HepG2 (cell line): ENCODE results near the gene CCL19. TPM values are rescaled to one million over a fixed set of nuclear protein-coding genes. Genes with fewer than 3 reads are reported as not detected.

Experiments
- ATAC-seq: fragments of 200-7000 bp; cut with Tn5 transposase; 3 replicates; pipeline ENCODE4 v1.9.1; 2020; ENCODE audit warnings: mild to moderate bottlenecking, moderate library complexity
- BruUV-seq: library from RNA; stranded (reverse); fragments of 400-500 nt; replicated peaks from 2 replicates; lab custom pipeline; 2021; lab: Mats Ljungman, UMichigan
- CTCF ChIA-PET: fragments of 300-600 bp; formaldehyde crosslinking; extraction: SDS; loops from one replicate; lab custom pipeline; 2021; ENCODE audit warnings: low total read pairs, inconsistent platforms, low intra/inter-chr PET ratio; lab: Yijun Ruan, JAX
- POLR2A ChIA-PET: fragments of 350-600 bp; sonication (Branson Sonifier 250); formaldehyde crosslinking; loops from one replicate; lab custom pipeline; 2020; ENCODE audit warnings: antibody characterized with exemption, inconsistent platforms; lab: Yijun Ruan, JAX
- DNase-seq: peaks from one replicate; pipeline ENCODE4 v3.0.0-alpha.2; 2015; ENCODE audit warnings: low spot score
- FAIRE-seq: peaks from 3 replicates; lab custom pipeline; 2011; peaks lifted over from hg19 to GRCh38; lab: Jason Lieb, UNC
- H2AFZ ChIP-seq: one replicate; pipeline ENCODE4 v1.6.1; 2011; ENCODE audit warnings: low read length, inconsistent platforms
- H3K27ac ChIP-seq: fragments of 300-600 bp; 3 replicates; pipeline ENCODE4 v1.8.0; 2011; ENCODE audit warnings: mixed run types, mild to moderate bottlenecking, mixed read lengths, low read length, inconsistent platforms; ENCODE audit not compliant: insufficient read depth; ENCODE audit errors: extremely low read length
- H3K27me3 ChIP-seq, 2 experiments: fragments of 200-600 bp in 1 of 2; 2 replicates in 1 of 2; 3 replicates in 1 of 2; pipeline versions ENCODE4 v1.6.0 to v1.8.0; 2011; ENCODE audit warnings: low read length in 2 of 2, mild to moderate bottlenecking in 2 of 2, moderate library complexity in 2 of 2, inconsistent platforms in 1 of 2; ENCODE audit not compliant: insufficient read depth in 2 of 2, control insufficient read depth in 1 of 2
- H3K36me3 ChIP-seq, 2 experiments: fragments of 200-600 bp in 1 of 2; replicated peaks in 1 of 2; 2 replicates in 1 of 2; 3 replicates in 1 of 2; pipeline versions ENCODE4 v1.5.1 to v1.8.0; 2011; ENCODE audit warnings: low read length in 2 of 2, inconsistent platforms in 1 of 2; ENCODE audit not compliant: insufficient read depth in 2 of 2, control insufficient read depth in 1 of 2
- H3K4me1 ChIP-seq: 2 replicates; pipeline ENCODE4 v1.5.1; 2012; ENCODE audit warnings: low read length, inconsistent platforms; ENCODE audit not compliant: insufficient read depth
- H3K4me2 ChIP-seq: 2 replicates; pipeline ENCODE4 v1.6.0; 2011; ENCODE audit warnings: low read depth, low read length, inconsistent platforms
- H3K4me3 ChIP-seq, 3 experiments: fragments of 200-600 bp in 1 of 3; sonication (generic), shearing (Covaris generic) in 1 of 3; replicated peaks in 1 of 3; 2 replicates each; pipeline ENCODE4 v1.5.1; 2011 to 2016; ENCODE audit warnings: low read length in 3 of 3, inconsistent platforms in 2 of 3, low read depth in 2 of 3, mild to moderate bottlenecking in 2 of 3, control low read depth in 1 of 3, mixed read lengths in 1 of 3; ENCODE audit not compliant: insufficient read depth in 1 of 3
- H3K79me2 ChIP-seq: one replicate; pipeline ENCODE4 v1.6.1; 2011; ENCODE audit warnings: low read length, inconsistent platforms; ENCODE audit not compliant: insufficient read depth
- H3K9ac ChIP-seq: 2 replicates; pipeline ENCODE4 v1.6.0; 2011; ENCODE audit warnings: mild to moderate bottlenecking, low read depth, low read length, inconsistent platforms; ENCODE audit not compliant: insufficient read depth
- H3K9me3 ChIP-seq: 2 replicates; pipeline ENCODE4 v1.5.1; 2012; ENCODE audit warnings: mild to moderate bottlenecking, low read length
- H4K20me1 ChIP-seq: 2 replicates; pipeline ENCODE4 v1.6.0; 2011; ENCODE audit warnings: inconsistent platforms, mild to moderate bottlenecking, low read length, moderate library complexity; ENCODE audit not compliant: insufficient read depth
- CEBPB ChIP-seq: IDR thresholded peaks from 2 replicates; pipeline ENCODE4 v1.6.1; 2011; ENCODE audit warnings: low read depth, low read length, improper control_type of control experiment, borderline replicate concordance
- KDM5B ChIP-seq: sonication (generic); formaldehyde crosslinking; IDR thresholded peaks from 2 replicates; pipeline ENCODE4 v1.4.0; 2020; ENCODE audit warnings: missing genetic modification reagents, mild to moderate bottlenecking, borderline replicate concordance
- MYC ChIP-seq: sonication (generic); formaldehyde crosslinking; IDR thresholded peaks from 2 replicates; pipeline ENCODE4 v1.9.0; 2021; ENCODE audit warnings: missing genetic modification reagents, borderline replicate concordance
- RELA ChIP-seq: sonication (generic); formaldehyde crosslinking; IDR thresholded peaks from 2 replicates; pipeline ENCODE4 v1.4.0; 2020; ENCODE audit warnings: missing genetic modification reagents
- REXO4 ChIP-seq: sonication (generic); formaldehyde crosslinking; IDR thresholded peaks from 2 replicates; pipeline ENCODE4 v1.8.0; 2022; ENCODE audit warnings: missing genetic modification reagents, mild to moderate bottlenecking, borderline replicate concordance
- RNF2 ChIP-seq: fragments of 450-650 bp; conservative IDR thresholded peaks from 2 replicates; pipeline ENCODE4 v1.6.1; 2016; ENCODE audit warnings: low read depth
- SKI ChIP-seq: fragments of 450-650 bp; IDR thresholded peaks from one replicate; pipeline ENCODE4 v1.6.1; 2018; ENCODE audit warnings: mild to moderate bottlenecking; ENCODE audit not compliant: partially characterized antibody
- SOX5 ChIP-seq: IDR thresholded peaks from 2 replicates; pipeline ENCODE4 v1.6.1; 2016; ENCODE audit warnings: borderline replicate concordance
- ZBTB20 ChIP-seq: sonication (generic); formaldehyde crosslinking; IDR thresholded peaks from 2 replicates; pipeline ENCODE4 v1.8.1; 2023; ENCODE audit warnings: missing genetic modification reagents, low read depth, mild to moderate bottlenecking, borderline replicate concordance
- ZNF629 ChIP-seq: sonication (generic); formaldehyde crosslinking; conservative IDR thresholded peaks from 2 replicates; pipeline ENCODE4 v1.5.0; 2020; ENCODE audit warnings: missing genetic modification reagents
- WGBS: methylation state at CpG from one replicate; pipeline ENCODE4 v1.1.6; 2017; ENCODE audit warnings: low lambda C conversion rate; 5-methylcytosine and 5-hydroxymethylcytosine counted together
- in situ Hi-C: cut with HindIII; loops from 2 replicates; pipeline ENCODE4 v1.10.0; 2017; ENCODE audit warnings: low pct_unique_long_range_greater_than_20kb; ENCODE audit not compliant: extremely low pct_ligation_motif_present
- intact Hi-C: fragments of 100-400 bp; cut with micrococcal nuclease; formaldehyde crosslinking; loops from one replicate; pipeline ENCODE4 v1.10.0; 2022; ENCODE audit not compliant: unreplicated experiment
- polyA plus RNA-seq, 8 experiments: library from polyadenylated mRNA; depleted of rRNA in 3 of 8; stranded (reverse) in 7 of 8; unstranded in 1 of 8; fragments of >200 nt; fragmentation: Illumina TruSeq in 4 of 8; extraction: Trizol in 4 of 8; gene quantifications; 2 replicates each; pipeline versions ENCODE4 v1.2.1 to v1.2.3, GENCODE V29; 2011 to 2016; ENCODE audit warnings: low read depth in 4 of 8, missing spikeins in 1 of 8, mixed read lengths in 1 of 8; ENCODE audit not compliant: insufficient read depth in 1 of 8
- total RNA-seq, 5 experiments: library from RNA; depleted of rRNA; stranded (reverse); fragments of >200 nt; fragmentation: Illumina TruSeq; extraction: Trizol; gene quantifications; 2 replicates each; pipeline ENCODE4 v1.2.3, GENCODE V29; 2016; ENCODE audit warnings: low read depth in 1 of 5
- TF ChIP-seq, protein P1 (sequence below): sonication (generic); formaldehyde crosslinking; conservative IDR thresholded peaks from 2 replicates; pipeline ENCODE4 v1.8.1; 2023; ENCODE audit warnings: missing genetic modification reagents
- TF ChIP-seq, protein P2 (sequence below): sonication (generic); formaldehyde crosslinking; IDR thresholded peaks from 2 replicates; pipeline ENCODE4 v1.8.0; 2022; ENCODE audit warnings: missing genetic modification reagents, mild to moderate bottlenecking, borderline replicate concordance

Gene CCL19
- total and polyA plus RNA-seq, 2 of the 13 experiments (the other 11 are each of a cell fraction or from before 2014, with no cell fraction given) = not detected

DNA sequence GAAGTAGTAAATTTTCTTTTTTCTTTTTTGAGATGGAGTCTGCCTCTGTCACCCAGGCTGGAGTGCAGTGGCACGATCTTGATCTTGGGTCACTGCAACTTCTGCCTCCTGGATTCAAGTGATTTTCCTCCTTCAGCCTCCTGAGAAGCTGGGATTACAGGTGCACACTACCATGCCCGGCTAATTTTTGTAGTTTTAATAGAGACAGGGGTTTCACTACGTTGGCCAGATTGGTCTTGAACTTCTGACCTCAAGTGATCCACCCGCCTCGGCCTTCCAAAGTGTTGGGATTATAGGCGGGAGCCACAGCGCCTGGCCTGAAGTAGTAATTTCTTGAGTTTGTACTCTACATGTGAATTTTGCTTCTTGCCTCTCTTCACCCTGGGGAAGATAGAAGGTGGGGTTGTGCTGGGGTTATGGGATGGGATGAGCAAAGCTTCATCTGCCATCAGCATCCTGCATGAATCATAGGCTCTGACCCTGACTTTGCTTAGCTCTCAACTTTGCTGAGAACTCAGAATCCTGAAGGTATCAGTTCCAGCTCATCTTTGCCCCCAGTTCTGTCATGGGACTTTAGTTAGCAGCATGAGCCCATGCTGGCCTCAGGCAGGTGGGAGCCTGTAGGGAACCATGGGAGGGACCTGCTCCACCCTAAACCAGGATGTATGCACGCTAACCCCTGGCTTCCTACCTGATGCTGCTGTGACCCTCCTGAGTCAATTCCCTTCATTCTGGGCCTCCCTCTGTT, 28.1 kb upstream of the CCL19 start (continued):
- no peak for TF ChIP-seq RNF2
- TF ChIP-seq, protein P1, sequence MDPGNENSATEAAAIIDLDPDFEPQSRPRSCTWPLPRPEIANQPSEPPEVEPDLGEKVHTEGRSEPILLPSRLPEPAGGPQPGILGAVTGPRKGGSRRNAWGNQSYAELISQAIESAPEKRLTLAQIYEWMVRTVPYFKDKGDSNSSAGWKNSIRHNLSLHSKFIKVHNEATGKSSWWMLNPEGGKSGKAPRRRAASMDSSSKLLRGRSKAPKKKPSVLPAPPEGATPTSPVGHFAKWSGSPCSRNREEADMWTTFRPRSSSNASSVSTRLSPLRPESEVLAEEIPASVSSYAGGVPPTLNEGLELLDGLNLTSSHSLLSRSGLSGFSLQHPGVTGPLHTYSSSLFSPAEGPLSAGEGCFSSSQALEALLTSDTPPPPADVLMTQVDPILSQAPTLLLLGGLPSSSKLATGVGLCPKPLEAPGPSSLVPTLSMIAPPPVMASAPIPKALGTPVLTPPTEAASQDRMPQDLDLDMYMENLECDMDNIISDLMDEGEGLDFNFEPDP = no peak
- TF ChIP-seq ZNF629 (CRISPR knock-in tag) = no peak
- TF ChIP-seq MYC = no peak
- TF ChIP-seq, protein P2, sequence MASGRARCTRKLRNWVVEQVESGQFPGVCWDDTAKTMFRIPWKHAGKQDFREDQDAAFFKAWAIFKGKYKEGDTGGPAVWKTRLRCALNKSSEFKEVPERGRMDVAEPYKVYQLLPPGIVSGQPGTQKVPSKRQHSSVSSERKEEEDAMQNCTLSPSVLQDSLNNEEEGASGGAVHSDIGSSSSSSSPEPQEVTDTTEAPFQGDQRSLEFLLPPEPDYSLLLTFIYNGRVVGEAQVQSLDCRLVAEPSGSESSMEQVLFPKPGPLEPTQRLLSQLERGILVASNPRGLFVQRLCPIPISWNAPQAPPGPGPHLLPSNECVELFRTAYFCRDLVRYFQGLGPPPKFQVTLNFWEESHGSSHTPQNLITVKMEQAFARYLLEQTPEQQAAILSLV (CRISPR knock-in tag) = no peak
- TF ChIP-seq SOX5 (CRISPR knock-in tag) = no peak
- TF ChIP-seq, all 625 proteins: peak for 0

DNA sequence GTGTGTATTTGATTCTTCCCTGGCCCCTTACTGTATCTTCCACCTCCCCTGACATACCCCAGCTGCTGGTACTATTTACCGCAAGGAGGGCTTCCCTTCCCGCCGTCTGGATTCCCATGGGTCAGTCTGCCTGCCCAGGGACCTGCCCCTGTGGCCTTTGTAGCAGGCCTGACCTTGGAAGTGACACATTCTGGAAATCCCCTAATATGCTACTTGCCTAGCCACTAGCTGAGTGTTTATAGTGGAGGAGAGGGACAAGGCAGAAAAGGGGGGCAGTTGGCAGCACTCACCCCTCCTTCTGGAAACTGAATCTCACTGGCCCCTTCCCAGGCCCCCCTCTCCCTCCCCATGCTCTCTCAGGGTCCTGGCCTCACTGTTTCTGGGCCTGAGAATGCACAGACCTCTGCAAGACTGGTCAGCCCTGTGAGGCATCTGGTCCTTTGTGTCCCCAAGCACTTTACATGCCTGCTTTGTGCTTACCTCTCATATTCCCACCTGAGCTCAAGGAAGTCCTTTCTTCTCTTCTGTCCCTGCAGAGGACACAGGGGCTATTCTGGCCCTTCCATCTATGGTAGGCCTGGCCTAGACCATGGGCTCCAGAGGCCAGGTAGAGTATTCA, 27.0 kb upstream of the CCL19 start:
- ChIA-PET CTCF (no interaction called here), POLR2A (interaction anchor here (0.5 kb wide), 1 partner anchor 1597 kb away, joined by 3 read pairs; no protein-coding TSS in a partner anchor)
- ATAC-seq = peak; percentile 76
- 3% methylated on average over 3 of the region's 3 CpGs for WGBS
- BruUV-seq = no TSS peak
- H3K4me2 ChIP-seq = no peak overlapping the region
- H3K79me2 ChIP-seq = no peaks in the 10 kb centered on the region
- no peak for DNase-seq
- H4K20me1 ChIP-seq = no peaks in the 10 kb centered on the region
- H3K4me3 ChIP-seq = no peak overlapping the region
- intact Hi-C loops (loop anchor here (2.0 kb wide), 1 partner anchor 77 kb away; no protein-coding TSS in a partner anchor), in situ Hi-C loops (no loop called here)
- H3K9me3 ChIP-seq = no peaks in the 10 kb centered on the region
- H3K36me3 ChIP-seq = no peaks in the 10 kb centered on the region
- TF ChIP-seq ZBTB20 (CRISPR knock-in tag) (no peak), SKI (peak; percentile 30), RELA (CRISPR knock-in tag) (peak; percentile 99), CEBPB (0 out of 2 replicates have a peak, but pooled peaks have one; percentile 2), KDM5B (CRISPR knock-in tag) (no peak), REXO4 (CRISPR knock-in tag) (no peak)
- peaks cover 0 to 5% of the 10 kb centered on the region in 2 experiments; a peak in 3 of 5 replicates for H3K27me3 ChIP-seq
- FAIRE-seq = no peak
- no peak overlapping the region for H3K9ac ChIP-seq
- H3K4me1 ChIP-seq = peaks cover 9% of the 10 kb centered on the region; the same call in 1 of the 2 replicates
- H2AFZ ChIP-seq = no peak overlapping the region
- no peak overlapping the region for H3K27ac ChIP-seq
